Activated CD8-positive, alpha-beta memory T cell treated with anti-CD3 and anti-CD28 coated beads, Interleukin-2, amount 10 ng/mL, durations not matched to agents 7 days and 5 days (primary cell): ENCODE data around the gene ARX. TPM values are rescaled to one million over a fixed set of nuclear protein-coding genes. Genes with fewer than 3 reads are reported as not detected.

ENCODE experiments used
- ATAC-seq: fragments of 150-1000 bp; cut with Tn5 transposase; one replicate; pipeline ENCODE4 v1.10.0; 2021; ENCODE audit warnings: moderate library complexity
- CTCF ChIA-PET: fragments of 350-600 bp; sonication (Branson Sonifier 250); formaldehyde crosslinking; loops from one replicate; lab custom pipeline; 2021; ENCODE audit warnings: antibody characterized with exemption; lab: Charles Lee
- DNase-seq: peaks from one replicate; pipeline ENCODE4 v3.0.0-alpha.2; 2020
- H3K27ac Mint-ChIP-seq: one replicate; pipeline ENCODE4 v1.8.0; 2021; ENCODE audit warnings: mild to moderate bottlenecking, mixed read lengths
- H3K27me3 Mint-ChIP-seq: one replicate; pipeline ENCODE4 v1.8.0; 2021; ENCODE audit warnings: mixed read lengths
- H3K36me3 Mint-ChIP-seq: one replicate; pipeline ENCODE4 v1.8.0; 2021; ENCODE audit warnings: mild to moderate bottlenecking, mixed read lengths
- H3K4me1 Mint-ChIP-seq: one replicate; pipeline ENCODE4 v1.8.0; 2021; ENCODE audit warnings: mixed read lengths
- H3K4me3 Mint-ChIP-seq: one replicate; pipeline ENCODE4 v1.8.0; 2021; ENCODE audit warnings: mild to moderate bottlenecking, moderate library complexity, mixed read lengths
- H3K9me3 Mint-ChIP-seq: one replicate; pipeline ENCODE4 v1.8.0; 2022; ENCODE audit warnings: low read depth, mixed read lengths
- total RNA-seq, 2 experiments: library from RNA; stranded (reverse); gene quantifications; one replicate each; pipeline ENCODE4 v1.2.3, GENCODE V29; 2021

The ARX gene
- total RNA-seq, 2 experiments from 2014 or later: not detected

DNA sequence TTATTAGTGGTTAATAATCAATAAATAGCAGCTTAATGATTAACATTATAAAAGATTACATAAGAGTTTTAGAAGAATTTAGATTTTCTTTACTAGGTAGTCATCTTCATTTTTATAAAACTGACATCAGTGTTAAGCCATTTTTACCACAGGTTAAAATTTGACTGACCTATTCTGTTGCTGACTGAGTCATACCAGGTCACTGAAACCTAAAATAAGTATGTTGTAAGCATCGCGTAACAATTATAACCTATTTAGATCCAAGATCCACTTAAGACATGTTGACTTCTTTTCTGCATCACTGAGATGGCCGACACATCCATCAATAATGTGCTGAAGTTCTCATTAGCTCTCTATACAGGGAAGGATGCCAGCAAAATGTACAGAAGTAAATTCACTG lies 36.7 kb downstream of the ARX start:
- H3K4me3 Mint-ChIP-seq: no peak overlapping the region
- ATAC-seq: no peak
- no peaks in the 10 kb centered on the region for H3K27me3 Mint-ChIP-seq
- H3K9me3 Mint-ChIP-seq: no peaks in the 10 kb centered on the region
- peaks cover 2% of the 10 kb centered on the region for H3K4me1 Mint-ChIP-seq
- H3K36me3 Mint-ChIP-seq: peaks cover 7% of the 10 kb centered on the region
- no peak overlapping the region for H3K27ac Mint-ChIP-seq
- no peak for DNase-seq
- CTCF ChIA-PET: no interaction called here

DNA sequence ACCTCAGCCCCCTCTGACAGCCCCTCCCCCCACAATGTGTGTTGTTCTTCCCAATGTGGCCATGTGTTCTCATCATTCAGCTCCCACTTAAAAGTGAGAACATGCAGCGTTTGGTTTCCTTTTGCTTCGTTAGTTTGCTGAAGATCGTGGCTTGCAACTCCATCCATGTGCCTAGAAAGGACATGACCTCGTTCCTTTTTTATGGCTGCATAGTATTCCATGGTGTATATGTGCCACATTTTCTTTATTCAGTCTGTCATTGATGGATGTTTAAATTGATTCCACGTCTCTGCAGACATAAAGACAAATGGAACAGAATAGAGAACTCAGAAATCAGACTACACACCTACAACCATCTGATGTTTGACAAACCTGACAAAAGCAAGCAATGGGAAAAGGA lies 46.0 kb downstream of the ARX start:
- no peaks in the 10 kb centered on the region for H3K9me3 Mint-ChIP-seq
- no peak for DNase-seq
- no peaks in the 10 kb centered on the region for H3K27me3 Mint-ChIP-seq

DNA sequence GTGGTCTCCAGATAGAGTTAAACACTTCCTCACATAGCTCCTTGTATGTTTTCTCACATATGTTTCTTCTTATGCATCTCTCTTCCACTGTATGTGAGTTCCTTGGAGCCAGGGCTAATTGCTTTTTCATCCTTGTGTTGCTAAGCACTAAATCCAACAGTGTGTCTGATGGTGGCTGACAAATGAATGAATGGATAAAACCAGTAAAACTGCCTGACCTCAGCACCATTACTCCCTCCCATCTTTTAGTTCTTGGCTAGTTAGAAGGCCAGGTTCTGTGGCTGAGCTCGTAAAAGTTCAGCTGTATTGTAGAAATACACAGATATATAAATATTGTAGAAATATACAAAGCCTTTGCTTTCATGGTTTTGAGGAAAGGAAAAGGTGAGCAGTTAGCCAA lies 50.4 kb downstream of the ARX start:
- CTCF ChIA-PET: no interaction called here
- H3K4me3 Mint-ChIP-seq: no peak overlapping the region
- ATAC-seq: no peak
- H3K9me3 Mint-ChIP-seq: no peaks in the 10 kb centered on the region
- H3K27me3 Mint-ChIP-seq: no peaks in the 10 kb centered on the region
- no peak overlapping the region for H3K27ac Mint-ChIP-seq
- DNase-seq: no peak
- peaks cover 6% of the 10 kb centered on the region for H3K36me3 Mint-ChIP-seq
- no peaks in the 10 kb centered on the region for H3K4me1 Mint-ChIP-seq

More for the DNA sequence above, 46.0 kb downstream of the ARX start:
- no peak for ATAC-seq
- CTCF ChIA-PET: no interaction called here
- Mint-ChIP-seq H3K36me3 (peaks cover 9% of the 10 kb centered on the region), H3K4me3 (no peak overlapping the region), H3K27ac (no peak overlapping the region), H3K4me1 (no peaks in the 10 kb centered on the region)

DNA sequence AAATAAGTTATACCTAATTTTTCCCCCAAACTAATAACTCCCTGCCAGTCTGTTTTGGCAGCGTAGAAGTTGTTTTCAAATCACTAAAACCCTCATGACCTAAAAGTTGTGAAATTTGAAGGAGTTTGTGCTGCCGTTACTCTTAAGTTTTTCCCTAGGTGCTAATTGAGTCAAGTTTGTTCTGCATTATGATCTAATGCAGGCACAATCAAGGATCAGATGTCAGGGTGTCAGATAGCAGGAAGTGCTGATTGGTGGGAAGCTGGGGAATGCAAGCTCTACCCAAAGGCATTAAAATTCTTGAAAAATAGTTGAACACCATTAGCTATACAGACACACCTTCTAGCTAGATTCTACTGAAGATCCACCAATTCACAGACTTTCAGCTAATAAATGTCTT lies 51.9 kb downstream of the ARX start:
- Mint-ChIP-seq H3K36me3 (peaks cover 4% of the 10 kb centered on the region), H3K9me3 (no peaks in the 10 kb centered on the region), H3K27ac (no peak overlapping the region), H3K4me1 (no peaks in the 10 kb centered on the region), H3K4me3 (no peak overlapping the region), H3K27me3 (no peaks in the 10 kb centered on the region)
- ATAC-seq: no peak
- CTCF ChIA-PET: no interaction called here
- DNase-seq: no peak

DNA sequence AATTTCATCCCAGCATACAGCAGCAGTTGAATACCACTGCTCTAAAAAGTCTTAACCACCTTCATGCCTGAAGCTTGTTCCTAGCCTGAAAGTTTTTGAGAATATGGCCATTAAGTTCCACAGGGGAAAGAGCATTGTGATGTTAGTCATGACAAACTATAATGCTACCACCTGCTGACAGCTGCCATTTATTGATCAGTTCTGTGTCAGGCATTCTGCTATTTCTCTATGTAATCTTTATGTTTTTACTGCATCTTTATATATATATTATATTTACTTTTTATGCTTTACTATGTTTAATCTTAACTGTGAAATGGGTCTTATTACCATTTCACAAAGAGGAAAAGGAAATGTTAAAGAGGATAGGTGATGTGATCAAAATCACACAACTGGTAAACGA lies 54.0 kb downstream of the ARX start:
- no peaks in the 10 kb centered on the region for H3K4me1 Mint-ChIP-seq
- no peaks in the 10 kb centered on the region for H3K9me3 Mint-ChIP-seq
- peaks cover 3% of the 10 kb centered on the region for H3K36me3 Mint-ChIP-seq
- no peak for DNase-seq
- no peak overlapping the region for H3K4me3 Mint-ChIP-seq
- CTCF ChIA-PET: no interaction called here
- H3K27ac Mint-ChIP-seq: no peak overlapping the region
- no peak for ATAC-seq
- no peaks in the 10 kb centered on the region for H3K27me3 Mint-ChIP-seq

DNA sequence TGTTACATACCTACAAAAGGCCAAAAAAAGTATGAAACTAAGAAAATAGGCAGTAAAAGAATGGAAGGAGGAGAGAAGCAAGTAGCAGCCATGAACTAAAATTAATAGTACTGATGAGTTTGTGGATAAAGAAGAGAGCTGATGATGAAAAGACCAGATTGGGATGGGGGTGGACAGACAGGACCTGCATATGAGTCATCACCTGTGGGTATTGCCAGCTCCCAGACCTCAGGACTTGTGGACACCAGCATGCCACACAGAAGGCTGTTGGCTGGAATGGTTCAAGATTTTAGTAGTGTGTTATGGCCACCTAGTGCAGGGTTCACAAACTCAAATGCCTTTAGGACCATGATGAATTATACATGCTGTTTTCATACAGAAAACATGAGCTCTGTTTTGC lies 58.9 kb downstream of the ARX start:
- no peak for DNase-seq
- Mint-ChIP-seq H3K4me1 (no peaks in the 10 kb centered on the region), H3K27ac (no peak overlapping the region), H3K4me3 (no peak overlapping the region), H3K27me3 (no peaks in the 10 kb centered on the region), H3K9me3 (no peaks in the 10 kb centered on the region), H3K36me3 (peaks cover 3% of the 10 kb centered on the region)
- CTCF ChIA-PET: no interaction called here
- no peak for ATAC-seq

DNA sequence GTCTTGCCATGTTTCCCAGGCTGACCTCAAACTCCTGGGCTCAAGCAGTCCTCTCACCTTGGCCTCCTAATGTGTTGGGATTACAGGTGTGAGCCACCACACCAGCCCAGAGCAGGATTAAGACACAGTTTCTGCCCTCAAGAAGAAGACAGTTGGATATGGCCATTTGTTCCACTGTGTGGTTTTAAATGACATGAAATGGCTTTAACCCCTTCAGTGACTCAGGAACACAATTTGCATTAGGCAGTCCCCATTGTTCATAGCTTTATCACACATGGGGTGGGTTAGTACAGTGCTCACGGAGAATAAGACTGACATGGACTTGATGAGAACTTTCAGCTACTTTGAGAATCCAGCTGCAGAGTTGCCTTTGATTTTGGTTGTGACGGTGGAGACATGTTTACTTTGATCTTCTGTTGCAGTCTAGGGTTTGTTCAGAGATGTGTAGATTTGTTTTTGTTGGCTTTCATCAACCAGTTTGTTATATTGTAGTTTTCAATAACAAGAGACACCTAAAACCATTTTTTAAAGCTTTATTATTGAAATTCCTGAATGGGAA lies 60.3 kb downstream of the ARX start:
- H3K4me1 Mint-ChIP-seq: no peaks in the 10 kb centered on the region
- H3K36me3 Mint-ChIP-seq: peaks cover 5% of the 10 kb centered on the region
- no peaks in the 10 kb centered on the region for H3K27me3 Mint-ChIP-seq
- H3K27ac Mint-ChIP-seq: no peak overlapping the region
- ATAC-seq (no peak), DNase-seq (no peak)
- no peak overlapping the region for H3K4me3 Mint-ChIP-seq
- CTCF ChIA-PET: interaction anchor here (0.5 kb wide), 1 partner anchor 15 kb away, joined by 3 read pairs; no protein-coding TSS in a partner anchor
- no peaks in the 10 kb centered on the region for H3K9me3 Mint-ChIP-seq

DNA sequence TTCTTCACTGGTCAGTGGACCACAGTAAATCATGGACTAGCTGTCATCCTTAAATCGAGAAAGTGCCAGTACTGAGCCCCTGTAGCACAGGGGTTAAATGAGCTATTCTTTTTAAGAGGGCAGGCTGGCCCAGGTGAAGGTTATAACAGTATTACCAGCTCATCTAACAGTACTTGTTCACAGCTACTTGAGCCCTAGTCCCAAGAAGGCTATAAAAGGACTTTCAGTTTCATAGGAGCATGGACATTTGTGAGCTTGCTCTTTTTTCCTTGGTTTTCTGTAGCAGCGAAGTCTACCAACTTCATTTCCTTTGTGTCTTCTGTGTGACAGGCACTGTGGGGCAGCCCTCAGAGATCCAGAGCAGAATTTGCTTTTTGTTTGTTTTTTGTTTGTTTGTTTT lies 61.0 kb downstream of the ARX start:
- DNase-seq (no peak), ATAC-seq (no peak)
- no peak overlapping the region for H3K27ac Mint-ChIP-seq
- CTCF ChIA-PET: interaction anchor here (0.5 kb wide), 1 partner anchor 16 kb away, joined by 3 read pairs; no protein-coding TSS in a partner anchor
- H3K4me1 Mint-ChIP-seq: no peaks in the 10 kb centered on the region
- H3K4me3 Mint-ChIP-seq: no peak overlapping the region
- no peaks in the 10 kb centered on the region for H3K9me3 Mint-ChIP-seq
- H3K27me3 Mint-ChIP-seq: no peaks in the 10 kb centered on the region
- peaks cover 5% of the 10 kb centered on the region for H3K36me3 Mint-ChIP-seq
